ENCODE measurements around the gene ERN1. TPM values are rescaled to one million over a fixed set of nuclear protein-coding genes. Genes with fewer than 3 reads are reported as not detected.
A peak's percentile ranks its signal among the peaks of the same experiment; 100 is the strongest.

Gene ERN1
- total and polyA plus RNA-seq, 8 donors, result 10.6 to 45.0 (median 11.5) TPM

GRCh38 chr17:64157669-64158180, 27.8 kb upstream of the ERN1 start:
- no peak overlapping the region for H3K27ac ChIP-seq
- ATAC-seq (no peak), DNase-seq (no peak)
- peaks cover 0 to 34% of the 10 kb centered on the region in 2 donors for H3K36me3 ChIP-seq
- intact Hi-C loops (cut with DNase I), result loop anchor here in 1 of 2 donors (10.0 kb wide), 1 partner anchor 107 kb away; the partner anchor contains the start of gene TEX2
- no peaks in the 10 kb centered on the region for H3K27me3 ChIP-seq
- no peak for TF ChIP-seq CTCF (IDR thresholded peaks at IDR 0.05)
- no peak overlapping the region for H3K4me3 ChIP-seq
- peaks cover 24 to 41% of the 10 kb centered on the region in 2 donors for H3K4me1 ChIP-seq
- H3K9me3 ChIP-seq, result no peaks in the 10 kb centered on the region

- intact Hi-C loops (cut with DNase I), result loop anchor here in 1 of 2 donors (10.0 kb wide), 1 partner anchor 108 kb away; the partner anchor contains the start of gene TEX2
These were observed 26.7 kb upstream of the ERN1 start for GRCh38 chr17:64156670-64157069.

GRCh38 chr17:64155751-64156544, 26.0 kb upstream of the ERN1 start:
- Histone ChIP-seq H3K36me3 (peaks cover 0 to 38% of the 10 kb centered on the region in 2 donors), H3K27ac (peak overlapping the region; percentile 50 to 74), H3K9me3 (no peaks in the 10 kb centered on the region), H3K4me3 (no peak overlapping the region), H3K27me3 (no peaks in the 10 kb centered on the region), H3K4me1 (peaks cover 25 to 41% of the 10 kb centered on the region in 2 donors)
- TF ChIP-seq CTCF (IDR thresholded peaks at IDR 0.05), result no peak
- intact Hi-C loops (cut with DNase I), result loop anchor here in 1 of 2 donors (10.0 kb wide), 1 partner anchor 109 kb away; the partner anchor contains the start of gene TEX2
- ATAC-seq (peak; percentile 82), DNase-seq (peak in 2 of 4 donors; percentile 70 to 75)

More at GRCh38 chr17:64156670-64157069, 26.7 kb upstream of the ERN1 start:
- no peaks in the 10 kb centered on the region for H3K27me3 ChIP-seq
- DNase-seq (no peak), ATAC-seq (no peak)
- peak overlapping the region; percentile 4 to 74 for H3K27ac ChIP-seq
- H3K4me1 ChIP-seq, result peaks cover 25 to 41% of the 10 kb centered on the region in 2 donors
- no peak for TF ChIP-seq CTCF (IDR thresholded peaks at IDR 0.05)
- H3K4me3 ChIP-seq, result no peak overlapping the region
- peaks cover 0 to 38% of the 10 kb centered on the region in 2 donors for H3K36me3 ChIP-seq
- H3K9me3 ChIP-seq, result no peaks in the 10 kb centered on the region

GRCh38 chr17:64155129-64155528, 25.2 kb upstream of the ERN1 start:
- intact Hi-C loops (cut with DNase I), result loop anchor here in 1 of 2 donors (10.0 kb wide), 1 partner anchor 110 kb away; the partner anchor contains the start of gene TEX2
- TF ChIP-seq CTCF (IDR thresholded peaks at IDR 0.05), result no peak
- DNase-seq (no peak), ATAC-seq (no peak)
- no peaks in the 10 kb centered on the region for H3K27me3 ChIP-seq
- peaks cover 0 to 35% of the 10 kb centered on the region in 2 donors for H3K36me3 ChIP-seq
- peaks cover 30 to 48% of the 10 kb centered on the region in 2 donors for H3K4me1 ChIP-seq
- H3K4me3 ChIP-seq, result no peak overlapping the region
- H3K27ac ChIP-seq, result peak overlapping the region in 1 of 2 donors; percentile 74
- no peaks in the 10 kb centered on the region for H3K9me3 ChIP-seq

GRCh38 chr17:64154717-64155116, 24.8 kb upstream of the ERN1 start:
- no peaks in the 10 kb centered on the region for H3K27me3 ChIP-seq
- DNase-seq (no peak), ATAC-seq (no peak)
- no peaks in the 10 kb centered on the region for H3K9me3 ChIP-seq
- H3K4me3 ChIP-seq, result no peak overlapping the region
- TF ChIP-seq CTCF (IDR thresholded peaks at IDR 0.05), result no peak
- peaks cover 0 to 36% of the 10 kb centered on the region in 2 donors for H3K36me3 ChIP-seq
- H3K27ac ChIP-seq, result peak overlapping the region in 1 of 2 donors; percentile 18
- intact Hi-C loops (cut with DNase I), result loop anchor here in 1 of 2 donors (10.0 kb wide), 1 partner anchor 110 kb away; the partner anchor contains the start of gene TEX2
- H3K4me1 ChIP-seq, result peaks cover 30 to 52% of the 10 kb centered on the region in 2 donors
